K562 (cell line): ENCODE data around the gene PEPD. TPM values are rescaled to one million over a fixed set of nuclear protein-coding genes. Genes with fewer than 3 reads are reported as not detected.

Experiments
- ATAC-seq: fragments of 200-7000 bp; cut with Tn5 transposase; 3 replicates; pipeline ENCODE4 v1.9.1; 2020; ENCODE audit warnings: moderate library complexity
- BruUV-seq: library from RNA; stranded (reverse); fragments of 400-500 nt; replicated peaks from 2 replicates; lab custom pipeline; 2021; lab: Mats Ljungman, UMichigan
- CTCF ChIA-PET: fragments of 300-600 bp; formaldehyde crosslinking; extraction: SDS; loops from one replicate; lab custom pipeline; 2021; ENCODE audit warnings: low intra/inter-chr PET ratio; lab: Yijun Ruan, JAX
- POLR2A ChIA-PET: fragments of 300-600, 350-650 bp; sonication (Branson Sonifier 250); formaldehyde crosslinking; extraction: SDS; loops from one replicate; lab custom pipeline; 2021; ENCODE audit warnings: antibody characterized with exemption, inconsistent platforms; lab: Yijun Ruan, JAX
- DNase-seq, 4 experiments: peaks; one replicate each; pipeline versions ENCODE4 v3.0.0 to v3.0.0-alpha.2; 2011 to 2018; ENCODE audit warnings: low spot score in 3 of 4, mixed read lengths in 3 of 4; ENCODE audit errors: extremely low read depth in 1 of 4
- FAIRE-seq: peaks from 2 replicates; lab custom pipeline; 2011; peaks lifted over from hg19 to GRCh38; lab: Jason Lieb, UNC
- H2AFZ ChIP-seq: 2 replicates; pipeline ENCODE4 v1.6.0; 2011; ENCODE audit warnings: low read depth, low read length, control low read depth, inconsistent platforms
- H3K27ac ChIP-seq: fragments of 200-600 bp; 3 replicates; pipeline ENCODE4 v1.8.0; 2011; ENCODE audit warnings: low read depth, mild to moderate bottlenecking, control low read depth, inconsistent platforms, low read length, moderate library complexity, mixed read lengths; ENCODE audit errors: extremely low read depth
- H3K27me3 ChIP-seq, 2 experiments: fragments of 300-600 bp in 1 of 2; 2 replicates in 1 of 2; 3 replicates in 1 of 2; pipeline versions ENCODE4 v1.6.0 to v1.8.0; 2011; ENCODE audit warnings: inconsistent platforms in 2 of 2, low read length in 2 of 2, mild to moderate bottlenecking in 1 of 2, mixed read lengths in 1 of 2, moderate library complexity in 1 of 2; ENCODE audit not compliant: control insufficient read depth in 2 of 2, insufficient read depth in 2 of 2
- H3K36me3 ChIP-seq: fragments of 300-600 bp; 3 replicates; pipeline ENCODE4 v1.8.0; 2011; ENCODE audit warnings: mild to moderate bottlenecking, low read length, inconsistent platforms; ENCODE audit not compliant: control insufficient read depth, insufficient read depth
- H3K4me1 ChIP-seq, 2 experiments: fragments of 200-600 bp in 1 of 2; replicated peaks in 1 of 2; 2 replicates in 1 of 2; 3 replicates in 1 of 2; pipeline versions ENCODE4 v1.5.1 to v1.8.0; 2011; ENCODE audit warnings: inconsistent platforms in 2 of 2, low read length in 2 of 2, mild to moderate bottlenecking in 1 of 2, mixed read lengths in 1 of 2, moderate library complexity in 1 of 2; ENCODE audit not compliant: control insufficient read depth in 2 of 2, insufficient read depth in 2 of 2
- H3K4me2 ChIP-seq: 2 replicates; pipeline ENCODE4 v1.6.1; 2011; ENCODE audit warnings: low read length, control low read depth, inconsistent platforms, mixed read lengths; ENCODE audit not compliant: insufficient read depth
- H3K4me3 ChIP-seq: fragments of 200-600 bp; sonication (generic), shearing (Covaris generic); 2 replicates; pipeline ENCODE4 v1.5.1; 2016; ENCODE audit warnings: control low read depth, inconsistent platforms
- H3K79me2 ChIP-seq: fragments of 200-600 bp; 3 replicates; pipeline ENCODE4 v1.8.0; 2011; ENCODE audit warnings: low read length, inconsistent platforms; ENCODE audit not compliant: control insufficient read depth, insufficient read depth
- H3K9ac ChIP-seq, 2 experiments: 2 replicates each; pipeline versions ENCODE4 v1.6.0 to v1.6.1; 2011; ENCODE audit warnings: low read depth in 2 of 2, low read length in 2 of 2, control low read depth in 1 of 2, inconsistent platforms in 1 of 2, mild to moderate bottlenecking in 1 of 2, mixed read lengths in 1 of 2; ENCODE audit not compliant: insufficient read depth in 1 of 2
- H3K9me1 ChIP-seq: one replicate; pipeline ENCODE4 v1.6.0; 2011; ENCODE audit warnings: inconsistent platforms, mild to moderate bottlenecking, low read length, moderate library complexity; ENCODE audit not compliant: control insufficient read depth, insufficient read depth
- H3K9me3 ChIP-seq: replicated peaks from 2 replicates; pipeline ENCODE4 v1.5.1; 2011; ENCODE audit warnings: low read depth, low read length, inconsistent platforms; ENCODE audit not compliant: control insufficient read depth, insufficient read depth
- H4K20me1 ChIP-seq: replicated peaks from 2 replicates; pipeline ENCODE4 v1.6.1; 2011; ENCODE audit warnings: low read length, inconsistent platforms, mixed read lengths; ENCODE audit not compliant: control insufficient read depth, insufficient read depth
- DDX20 ChIP-seq: fragments of 450-650 bp; IDR thresholded peaks from 2 replicates; pipeline ENCODE4 v1.6.1; 2016; ENCODE audit warnings: missing genetic modification characterization, low read depth, mild to moderate bottlenecking, missing compliant biosample characterization, moderate library complexity
- NCOA1 ChIP-seq: fragments of 450-650 bp; IDR thresholded peaks from 2 replicates; pipeline ENCODE4 v1.6.1; 2016; ENCODE audit warnings: low read depth
- NCOA2 ChIP-seq, 2 experiments: fragments of 450-650 bp; IDR thresholded peaks; 2 replicates each; pipeline ENCODE4 v1.6.1; 2018; ENCODE audit warnings: mild to moderate bottlenecking in 2 of 2, moderate library complexity in 1 of 2; ENCODE audit not compliant: partially characterized antibody in 2 of 2
- NONO ChIP-seq, 2 experiments: fragments of 200-400 bp in 1 of 2; fragments of 450-650 bp in 1 of 2; formaldehyde crosslinking in 1 of 2; IDR thresholded peaks; 2 replicates each; pipeline ENCODE4 v1.6.1; 2017; ENCODE audit warnings: low read depth in 2 of 2, mild to moderate bottlenecking in 2 of 2, moderate library complexity in 2 of 2, low read length in 1 of 2
- ZNF232 ChIP-seq: sonication (generic); formaldehyde crosslinking; IDR thresholded peaks from 2 replicates; pipeline ENCODE4 v1.8.0; 2022; ENCODE audit warnings: mild to moderate bottlenecking, missing genetic modification reagents
- ZZZ3 ChIP-seq: fragments of 450-650 bp; IDR thresholded peaks from 2 replicates; pipeline ENCODE4 v1.6.1; 2016; ENCODE audit warnings: antibody characterized with exemption, mild to moderate bottlenecking, moderate library complexity
- WGBS: fragments of 100-300 bp; shearing (Covaris generic); methylation state at CpG from one replicate; pipeline ENCODE4 v1.1.6; 2016; ENCODE audit warnings: low coverage, mixed read lengths; ENCODE audit not compliant: insufficient coverage; ENCODE audit errors: missing lambda C conversion rate; 5-methylcytosine and 5-hydroxymethylcytosine counted together
- in situ Hi-C: fragments of 300-500 bp; cut with MboI; formaldehyde crosslinking; loops from 4 replicates; pipeline ENCODE4 v1.15.0; 2018; ENCODE audit warnings: inconsistent platforms, mixed read lengths
- intact Hi-C: fragments of 100-400 bp; cut with micrococcal nuclease; formaldehyde crosslinking; loops from 2 replicates; pipeline ENCODE4 v1.14.2; 2022
- polyA plus RNA-seq, 8 experiments: library from polyadenylated mRNA; depleted of rRNA in 4 of 8; stranded (reverse) in 5 of 8; unstranded in 3 of 8; fragments of >200 nt; fragmentation: Nextera tagmentation in 2 of 8; fragmentation: Illumina TruSeq in 1 of 8; extraction: Ambion mirVana in 2 of 8; extraction: Trizol in 1 of 8; gene quantifications; 2 replicates each; pipeline versions ENCODE4 v1.2.1 to v1.2.3, GENCODE V29; 2011 to 2014; ENCODE audit warnings: inconsistent platforms in 1 of 8, missing spikeins in 1 of 8
- total RNA-seq, 7 experiments: library from RNA; depleted of rRNA in 6 of 7; stranded (reverse); fragments of >200 nt in 6 of 7; fragmentation: Illumina TruSeq in 2 of 7; extraction: Trizol in 2 of 7; gene quantifications; 2 replicates each; pipeline versions ENCODE4 v1.2.1 to v1.2.3, GENCODE V29; 2011 to 2021; ENCODE audit warnings: low replicate concordance in 1 of 7

The PEPD gene
- total and polyA plus RNA-seq, 9 of the 15 experiments (the other 6 are each of a cell fraction or from before 2014, with no cell fraction given), result 1.3 to 19.2 (median 16.0) TPM

- in situ Hi-C loops, result loop anchor here (5.0 kb wide), 1 partner anchor 351 kb away; no protein-coding TSS in a partner anchor
- H3K27ac ChIP-seq, result no peak overlapping the region
- ChIA-PET POLR2A (interaction anchor here (0.6 kb wide), 1 partner anchor 289 kb away, joined by 3 read pairs; no protein-coding TSS in a partner anchor), CTCF (no interaction called here)
- no peak overlapping the region for H3K4me2 ChIP-seq
- intact Hi-C loops, result no loop called here
- no peaks in the 10 kb centered on the region for H3K9me1 ChIP-seq
- H3K79me2 ChIP-seq, result no peaks in the 10 kb centered on the region
- H3K36me3 ChIP-seq, result no peaks in the 10 kb centered on the region
- no peaks in the 10 kb centered on the region for H3K9me3 ChIP-seq
- DNase-seq, result no peak
- H3K4me3 ChIP-seq, result no peak overlapping the region
- H3K4me1 ChIP-seq, result peaks cover 0 to 2% of the 10 kb centered on the region in 2 experiments; a peak in 1 of 5 replicates
- no peak for FAIRE-seq
- H3K9ac ChIP-seq, result no peak overlapping the region
- TF ChIP-seq NCOA1 (no peak), NONO (IDR thresholded peaks at IDR 0.05; ENCODE audit: low read depth in 2 of 2, low read length in 1 of 2) (no peak), NCOA2 (IDR thresholded peaks at IDR 0.05; ENCODE audit: partially characterized antibody in 2 of 2) (no peak), ZZZ3 (no peak), ZNF232 (CRISPR knock-in tag) (no peak)
- no peak overlapping the region for H2AFZ ChIP-seq
- no peak for ATAC-seq
- peaks cover 13% of the 10 kb centered on the region for H4K20me1 ChIP-seq
- 5% methylated on average over 7 of the region's 7 CpGs for WGBS
- H3K27me3 ChIP-seq, result peaks cover 0 to 19% of the 10 kb centered on the region in 2 experiments; a peak in 2 of 5 replicates
- BruUV-seq, result no TSS peak
Observed at GRCh38 chr19:33421368-33421767, 100.2 kb downstream of the PEPD start.

- no peak for TF ChIP-seq DDX20 (tag)
Observed at GRCh38 chr19:33420821-33421220, 100.8 kb downstream of the PEPD start.

More at GRCh38 chr19:33420821-33421220, 100.8 kb downstream of the PEPD start:
- H3K9ac ChIP-seq, result no peak overlapping the region
- intact Hi-C loops, result no loop called here
- H2AFZ ChIP-seq, result no peak overlapping the region
- no peak for FAIRE-seq
- H3K9me3 ChIP-seq, result no peaks in the 10 kb centered on the region
- in situ Hi-C loops, result loop anchor here (5.0 kb wide), 1 partner anchor 351 kb away; no protein-coding TSS in a partner anchor
- H3K4me1 ChIP-seq, result peaks cover 0 to 7% of the 10 kb centered on the region in 2 experiments; a peak in 2 of 5 replicates
- H3K79me2 ChIP-seq, result no peaks in the 10 kb centered on the region
- BruUV-seq, result no TSS peak
- no peak overlapping the region for H3K27ac ChIP-seq
- H4K20me1 ChIP-seq, result peaks cover 18% of the 10 kb centered on the region
- WGBS, result 32% methylated on average over 8 of the region's 9 CpGs
- no peak for DNase-seq
- peaks cover 0 to 21% of the 10 kb centered on the region in 2 experiments; a peak in 1 of 5 replicates for H3K27me3 ChIP-seq
- CTCF ChIA-PET, result no interaction called here
- H3K4me3 ChIP-seq, result no peak overlapping the region
- ATAC-seq, result no peak
- no peaks in the 10 kb centered on the region for H3K36me3 ChIP-seq
- no peaks in the 10 kb centered on the region for H3K9me1 ChIP-seq
- POLR2A ChIA-PET, result interaction anchor here (0.6 kb wide), 2 partner anchors 185 to 289 kb away, joined by 3 read pairs; no protein-coding TSS in a partner anchor
- no peak overlapping the region for H3K4me2 ChIP-seq
